Panc1 (cell line): ENCODE results near the gene SH3GLB1. TPM values are rescaled to one million over a fixed set of nuclear protein-coding genes. Genes with fewer than 3 reads are reported as not detected.
"Not testable (repeated sequence)": the region's sequence is repeated elsewhere in the genome, so short reads cannot be mapped to it uniquely, and the experiment has no call there.

Source experiments
- ATAC-seq: fragments of 200-7000 bp; cut with Tn5 transposase; 2 replicates; pipeline ENCODE4 v1.9.1; 2020; ENCODE audit warnings: mild to moderate bottlenecking, moderate library complexity
- BruUV-seq: library from RNA; stranded (reverse); fragments of 400-500 nt; replicated peaks from 2 replicates; lab custom pipeline; 2021; lab: Mats Ljungman, UMichigan
- CTCF ChIA-PET: fragments of 300-600 bp; sonication (Branson Sonifier 250); formaldehyde crosslinking; loops from one replicate; lab custom pipeline; 2022; ENCODE audit warnings: antibody characterized with exemption; lab: Charles Lee
- POLR2A ChIA-PET: fragments of 300-600 bp; sonication (Branson Sonifier 250); formaldehyde crosslinking; loops from one replicate; lab custom pipeline; 2022; ENCODE audit warnings: antibody characterized with exemption; lab: Charles Lee
- DNase-seq: peaks from one replicate; pipeline ENCODE4 v3.0.0-alpha.2; 2010; ENCODE audit warnings: low read depth, low spot score
- H3K27ac ChIP-seq: 2 replicates; pipeline ENCODE4 v1.5.1; 2011; ENCODE audit warnings: mild to moderate bottlenecking, low read length, inconsistent platforms
- H3K27me3 ChIP-seq: fragments of 200-500 bp; sonication (Bioruptor generic); 2 replicates; pipeline ENCODE4 v1.6.0; 2014; ENCODE audit warnings: low read length, inconsistent platforms; ENCODE audit not compliant: control insufficient read depth, insufficient read depth
- H3K36me3 ChIP-seq: fragments of 200-500 bp; sonication (Bioruptor generic); 2 replicates; pipeline ENCODE4 v1.5.1; 2014; ENCODE audit warnings: inconsistent platforms, mild to moderate bottlenecking, low read length, moderate library complexity; ENCODE audit not compliant: control insufficient read depth, insufficient read depth
- H3K4me1 ChIP-seq: 2 replicates; pipeline ENCODE4 v1.5.1; 2011; ENCODE audit warnings: inconsistent platforms, mild to moderate bottlenecking, low read length, moderate library complexity; ENCODE audit not compliant: control insufficient read depth, insufficient read depth
- H3K4me3 ChIP-seq, 2 experiments: 2 replicates each; pipeline ENCODE4 v1.5.1; 2011 to 2012; ENCODE audit warnings: low read depth in 2 of 2, low read length in 2 of 2, mild to moderate bottlenecking in 2 of 2, inconsistent platforms in 1 of 2, moderate library complexity in 1 of 2
- H3K9me3 ChIP-seq: fragments of 200-500 bp; sonication (Bioruptor generic); 2 replicates; pipeline ENCODE4 v1.5.1; 2014; ENCODE audit warnings: low read depth, mild to moderate bottlenecking, inconsistent platforms, low read length, moderate library complexity; ENCODE audit not compliant: control insufficient read depth, insufficient read depth
- POLR2AphosphoS5 ChIP-seq: IDR thresholded peaks from 2 replicates; pipeline ENCODE4 v1.6.1; 2012; ENCODE audit warnings: mild to moderate bottlenecking, low read depth, low read length, moderate library complexity
- SIN3A ChIP-seq: IDR thresholded peaks from 2 replicates; pipeline ENCODE4 v1.6.1; 2012; ENCODE audit warnings: low read depth, mild to moderate bottlenecking, low read length, moderate library complexity, borderline replicate concordance; ENCODE audit not compliant: insufficient read depth
- TCF7L2 ChIP-seq: IDR thresholded peaks from 2 replicates; pipeline ENCODE4 v1.6.1; 2011; ENCODE audit warnings: mild to moderate bottlenecking, low read depth, low read length, inconsistent platforms
- in situ Hi-C: cut with HindIII; loops from 2 replicates; pipeline ENCODE4 v1.10.0; 2016; ENCODE audit warnings: low sequenced_read_pairs, low pct_unique_long_range_greater_than_20kb
- intact Hi-C: fragments of 100-400 bp; cut with micrococcal nuclease; formaldehyde crosslinking; loops from one replicate; pipeline ENCODE4 v1.10.0; 2022; ENCODE audit not compliant: unreplicated experiment
- total RNA-seq: library from RNA; stranded (reverse); gene quantifications from one replicate; pipeline ENCODE4 v1.2.1, GENCODE V29; 2021; ENCODE audit not compliant: unreplicated experiment
- TF ChIP-seq, protein P1 (sequence below): fragments of 450-650 bp; IDR thresholded peaks from 2 replicates; pipeline ENCODE4 v1.5.1; 2017; ENCODE audit warnings: mild to moderate bottlenecking
- TF ChIP-seq, protein P2 (sequence below), 2 experiments: IDR thresholded peaks; 2 replicates each; pipeline ENCODE4 v1.6.1; 2011 to 2012; ENCODE audit warnings: low read depth in 2 of 2, control low read depth in 1 of 2, low read length in 1 of 2, mild to moderate bottlenecking in 1 of 2, moderate library complexity in 1 of 2; ENCODE audit not compliant: insufficient read depth in 1 of 2

Gene SH3GLB1
- total RNA-seq, 1 experiment from 2014 or later, result 94.3 TPM

DNA sequence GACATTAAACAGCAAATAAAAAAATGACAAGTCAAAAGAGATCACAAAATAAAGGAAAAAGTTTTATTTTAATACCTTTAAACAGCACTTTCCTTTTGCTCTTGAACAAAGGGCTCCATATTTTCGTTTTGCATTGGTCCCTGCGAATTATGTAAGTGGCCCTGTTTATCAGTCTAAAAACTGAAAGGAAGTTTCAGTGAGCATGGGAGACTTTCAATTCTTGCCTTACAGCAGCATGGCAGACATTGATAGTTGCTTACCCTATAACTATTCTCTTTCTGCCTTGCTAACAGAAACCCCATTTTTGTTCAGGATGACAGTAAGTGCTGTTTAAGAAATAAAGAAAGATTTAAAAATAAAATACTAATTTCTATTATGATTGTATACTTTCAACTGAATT is 5.2 kb upstream of the SH3GLB1 start:
- POLR2A ChIA-PET, result no interaction called here
- CTCF ChIA-PET, result no interaction called here

DNA sequence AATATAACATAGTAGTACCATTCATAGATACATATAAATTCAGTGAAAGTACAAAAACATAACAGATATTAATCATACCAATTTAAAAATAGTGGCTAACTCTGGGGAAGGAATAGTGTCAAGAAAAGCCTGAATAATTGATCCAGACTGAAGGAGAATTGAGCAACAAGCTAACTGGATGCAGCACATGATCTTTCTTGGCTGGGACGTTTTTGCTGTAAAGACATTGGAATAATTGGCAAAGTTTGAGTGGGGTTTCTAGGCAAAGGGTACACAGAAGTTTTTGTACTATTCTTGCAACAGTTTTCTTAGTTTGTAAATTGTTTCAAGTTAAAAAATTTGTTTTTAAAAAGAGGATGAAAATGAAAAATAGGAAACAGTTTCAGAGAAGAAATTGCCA is 2.6 kb upstream of the SH3GLB1 start:
- Histone ChIP-seq H3K9me3 (no peaks in the 10 kb centered on the region), H3K27ac (no peak overlapping the region), H3K4me3 (no peak overlapping the region), H3K4me1 (peaks cover 11% of the 10 kb centered on the region), H3K27me3 (peaks cover 4% of the 10 kb centered on the region; the same call in 1 of the 2 replicates), H3K36me3 (no peaks in the 10 kb centered on the region; the same call in 1 of the 2 replicates)
- no peak for ATAC-seq
- intact Hi-C loops (no loop called here), in situ Hi-C loops (no loop called here)
- DNase-seq, result no peak
- TF ChIP-seq SIN3A, result no peak
- no peak for TF ChIP-seq TCF7L2
- TF ChIP-seq, protein P1, sequence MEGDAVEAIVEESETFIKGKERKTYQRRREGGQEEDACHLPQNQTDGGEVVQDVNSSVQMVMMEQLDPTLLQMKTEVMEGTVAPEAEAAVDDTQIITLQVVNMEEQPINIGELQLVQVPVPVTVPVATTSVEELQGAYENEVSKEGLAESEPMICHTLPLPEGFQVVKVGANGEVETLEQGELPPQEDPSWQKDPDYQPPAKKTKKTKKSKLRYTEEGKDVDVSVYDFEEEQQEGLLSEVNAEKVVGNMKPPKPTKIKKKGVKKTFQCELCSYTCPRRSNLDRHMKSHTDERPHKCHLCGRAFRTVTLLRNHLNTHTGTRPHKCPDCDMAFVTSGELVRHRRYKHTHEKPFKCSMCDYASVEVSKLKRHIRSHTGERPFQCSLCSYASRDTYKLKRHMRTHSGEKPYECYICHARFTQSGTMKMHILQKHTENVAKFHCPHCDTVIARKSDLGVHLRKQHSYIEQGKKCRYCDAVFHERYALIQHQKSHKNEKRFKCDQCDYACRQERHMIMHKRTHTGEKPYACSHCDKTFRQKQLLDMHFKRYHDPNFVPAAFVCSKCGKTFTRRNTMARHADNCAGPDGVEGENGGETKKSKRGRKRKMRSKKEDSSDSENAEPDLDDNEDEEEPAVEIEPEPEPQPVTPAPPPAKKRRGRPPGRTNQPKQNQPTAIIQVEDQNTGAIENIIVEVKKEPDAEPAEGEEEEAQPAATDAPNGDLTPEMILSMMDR, result no peak
- no peak for TF ChIP-seq POLR2AphosphoS5
- TF ChIP-seq, protein P2, sequence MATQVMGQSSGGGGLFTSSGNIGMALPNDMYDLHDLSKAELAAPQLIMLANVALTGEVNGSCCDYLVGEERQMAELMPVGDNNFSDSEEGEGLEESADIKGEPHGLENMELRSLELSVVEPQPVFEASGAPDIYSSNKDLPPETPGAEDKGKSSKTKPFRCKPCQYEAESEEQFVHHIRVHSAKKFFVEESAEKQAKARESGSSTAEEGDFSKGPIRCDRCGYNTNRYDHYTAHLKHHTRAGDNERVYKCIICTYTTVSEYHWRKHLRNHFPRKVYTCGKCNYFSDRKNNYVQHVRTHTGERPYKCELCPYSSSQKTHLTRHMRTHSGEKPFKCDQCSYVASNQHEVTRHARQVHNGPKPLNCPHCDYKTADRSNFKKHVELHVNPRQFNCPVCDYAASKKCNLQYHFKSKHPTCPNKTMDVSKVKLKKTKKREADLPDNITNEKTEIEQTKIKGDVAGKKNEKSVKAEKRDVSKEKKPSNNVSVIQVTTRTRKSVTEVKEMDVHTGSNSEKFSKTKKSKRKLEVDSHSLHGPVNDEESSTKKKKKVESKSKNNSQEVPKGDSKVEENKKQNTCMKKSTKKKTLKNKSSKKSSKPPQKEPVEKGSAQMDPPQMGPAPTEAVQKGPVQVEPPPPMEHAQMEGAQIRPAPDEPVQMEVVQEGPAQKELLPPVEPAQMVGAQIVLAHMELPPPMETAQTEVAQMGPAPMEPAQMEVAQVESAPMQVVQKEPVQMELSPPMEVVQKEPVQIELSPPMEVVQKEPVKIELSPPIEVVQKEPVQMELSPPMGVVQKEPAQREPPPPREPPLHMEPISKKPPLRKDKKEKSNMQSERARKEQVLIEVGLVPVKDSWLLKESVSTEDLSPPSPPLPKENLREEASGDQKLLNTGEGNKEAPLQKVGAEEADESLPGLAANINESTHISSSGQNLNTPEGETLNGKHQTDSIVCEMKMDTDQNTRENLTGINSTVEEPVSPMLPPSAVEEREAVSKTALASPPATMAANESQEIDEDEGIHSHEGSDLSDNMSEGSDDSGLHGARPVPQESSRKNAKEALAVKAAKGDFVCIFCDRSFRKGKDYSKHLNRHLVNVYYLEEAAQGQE (IDR thresholded peaks at IDR 0.05; ENCODE audit: insufficient read depth in 1 of 2, low read depth in 2 of 2, low read length in 1 of 2), result no peak
- CTCF ChIA-PET, result no interaction called here
- POLR2A ChIA-PET, result no interaction called here
- BruUV-seq, result TSS peak; percentile 36

More for the DNA sequence above, 5.2 kb upstream of the SH3GLB1 start:
- ATAC-seq, result no peak
- BruUV-seq, result no TSS peak
- Histone ChIP-seq H3K36me3 (no peaks in the 10 kb centered on the region), H3K27ac (no peak overlapping the region), H3K4me3 (no peak overlapping the region), H3K27me3 (peaks cover 22% of the 10 kb centered on the region; the same call in 1 of the 2 replicates), H3K4me1 (peaks cover 7% of the 10 kb centered on the region; the same call in 1 of the 2 replicates), H3K9me3 (no peaks in the 10 kb centered on the region)
- intact Hi-C loops (no loop called here), in situ Hi-C loops (no loop called here)
- TF ChIP-seq TCF7L2 (no peak), POLR2AphosphoS5 (no peak), SIN3A (no peak)
- TF ChIP-seq, protein P1, result no peak
- TF ChIP-seq, protein P2 (IDR thresholded peaks at IDR 0.05; ENCODE audit: insufficient read depth in 1 of 2, low read depth in 2 of 2, low read length in 1 of 2), result no peak
- DNase-seq, result no peak

DNA sequence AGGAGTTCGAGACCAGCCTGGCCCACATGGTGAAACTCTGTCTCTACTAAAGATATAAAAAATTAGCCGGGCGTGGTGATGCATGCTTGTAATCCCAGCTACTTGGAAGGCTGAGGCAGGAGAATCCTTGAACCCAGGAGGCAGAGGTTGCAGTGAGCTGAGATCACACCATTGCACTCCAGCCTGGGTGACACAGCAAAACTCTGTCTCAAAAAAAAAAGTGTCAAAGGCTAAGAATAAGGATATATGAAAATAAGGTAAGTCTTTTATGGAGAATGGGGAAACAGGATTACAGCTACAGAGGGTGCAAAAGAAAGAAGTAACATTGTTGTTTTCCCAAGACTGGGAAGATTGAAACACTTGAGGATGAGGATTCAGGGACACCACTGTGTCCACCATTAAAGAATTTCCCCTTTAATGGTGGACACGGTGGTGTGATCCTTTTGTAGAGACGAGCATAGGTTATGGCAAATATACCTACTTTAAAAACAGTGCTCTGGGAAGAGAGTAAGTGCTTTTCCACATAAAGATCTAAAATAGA is 1.4 kb upstream of the SH3GLB1 start:
- DNase-seq, ATAC-seq, intact Hi-C loops, in situ Hi-C loops, H3K36me3 ChIP-seq, H3K9me3 ChIP-seq, H3K27me3 ChIP-seq, H3K4me3 ChIP-seq, CTCF ChIA-PET, BruUV-seq: not testable (repeated sequence)
- H3K27ac ChIP-seq, result peak overlapping the region; percentile 97
- H3K4me1 ChIP-seq, result peaks cover 17% of the 10 kb centered on the region
- POLR2A ChIA-PET, result interaction anchor here (0.6 kb wide), 2 partner anchors 28 to 63 kb away, joined by 3 to 4 read pairs; no protein-coding TSS in a partner anchor
